SK-N-SH (cell line): ENCODE results near the gene PARD3B. TPM values are rescaled to one million over a fixed set of nuclear protein-coding genes. Genes with fewer than 3 reads are reported as not detected.

Experiments
- CTCF ChIA-PET: fragments of 300-600, 350-600 bp; formaldehyde crosslinking; extraction: SDS; loops from one replicate; lab custom pipeline; 2021; lab: Yijun Ruan, JAX
- POLR2A ChIA-PET: fragments of 350-600 bp; sonication (Branson Sonifier 250); formaldehyde crosslinking; extraction: SDS; loops from one replicate; lab custom pipeline; 2020; ENCODE audit warnings: antibody characterized with exemption, inconsistent platforms; lab: Yijun Ruan, JAX
- DNase-seq: peaks from one replicate; pipeline ENCODE4 v3.0.0; 2012
- H2AFZ ChIP-seq: fragments of 200-600 bp; sonication (generic); 2 replicates; pipeline ENCODE4 v1.8.1; 2016; ENCODE audit warnings: antibody characterized with exemption, mild to moderate bottlenecking, low read depth
- H3F3A ChIP-seq: fragments of 200-600 bp; sonication (generic); replicated peaks from 2 replicates; pipeline ENCODE3; 2016; ENCODE audit warnings: antibody characterized with exemption, mild to moderate bottlenecking; ENCODE audit not compliant: insufficient read depth
- H3K27ac ChIP-seq, 2 experiments: fragments of 200-500 bp in 1 of 2; fragments of 200-600 bp in 1 of 2; sonication (Bioruptor generic) in 1 of 2; sonication (generic), shearing (Covaris generic) in 1 of 2; 2 replicates each; pipeline versions ENCODE4 v1.5.1 to v1.6.1; 2014 to 2016; ENCODE audit warnings: low read depth in 2 of 2, inconsistent platforms in 1 of 2, low read length in 1 of 2, mild to moderate bottlenecking in 1 of 2, mixed read lengths in 1 of 2
- H3K27me3 ChIP-seq: fragments of 200-600 bp; sonication (generic), shearing (Covaris generic); 2 replicates; pipeline ENCODE4 v1.6.1; 2016; ENCODE audit warnings: mixed run types; ENCODE audit not compliant: insufficient read depth
- H3K36me3 ChIP-seq, 2 experiments: fragments of 200-500 bp in 1 of 2; fragments of 200-600 bp in 1 of 2; sonication (Bioruptor generic) in 1 of 2; sonication (generic) in 1 of 2; replicated peaks in 1 of 2; 2 replicates each; pipeline versions ENCODE3 to v1.5.1; 2014 to 2016; ENCODE audit warnings: low read length in 1 of 2, mild to moderate bottlenecking in 1 of 2; ENCODE audit not compliant: insufficient read depth in 2 of 2, control insufficient read depth in 1 of 2
- H3K4me1 ChIP-seq, 2 experiments: fragments of 200-500 bp in 1 of 2; fragments of 200-600 bp in 1 of 2; sonication (Bioruptor generic) in 1 of 2; sonication (generic), shearing (Covaris generic) in 1 of 2; 2 replicates each; pipeline versions ENCODE4 v1.5.1 to v1.6.1; 2014 to 2016; ENCODE audit warnings: low read depth in 1 of 2, low read length in 1 of 2, mixed run types in 1 of 2; ENCODE audit not compliant: insufficient read depth in 2 of 2, control insufficient read depth in 1 of 2
- H3K4me2 ChIP-seq: fragments of 200-600 bp; sonication (generic), shearing (Covaris generic); 2 replicates; pipeline ENCODE4 v1.6.1; 2017; ENCODE audit warnings: mixed run types
- H3K4me3 ChIP-seq, 2 experiments: fragments of 200-500 bp in 1 of 2; fragments of 200-600 bp in 1 of 2; sonication (Bioruptor generic) in 1 of 2; sonication (generic), shearing (Covaris generic) in 1 of 2; 2 replicates each; pipeline versions ENCODE4 v1.5.1 to v1.8.1; 2014 to 2016; ENCODE audit warnings: low read depth in 2 of 2, inconsistent platforms in 1 of 2, low read length in 1 of 2, mild to moderate bottlenecking in 1 of 2, mixed read lengths in 1 of 2, moderate library complexity in 1 of 2
- H3K79me2 ChIP-seq: fragments of 200-600 bp; sonication (generic); 2 replicates; pipeline ENCODE4 v1.8.1; 2017; ENCODE audit warnings: mild to moderate bottlenecking; ENCODE audit not compliant: insufficient read depth
- H3K9ac ChIP-seq: fragments of 200-600 bp; sonication (generic); 2 replicates; pipeline ENCODE4 v1.6.1; 2017; ENCODE audit warnings: mixed run types
- H3K9me2 ChIP-seq: fragments of 200-600 bp; sonication (generic); 2 replicates; pipeline ENCODE4 v1.6.1; 2017; ENCODE audit warnings: mixed run types
- H3K9me3 ChIP-seq: fragments of 200-600 bp; sonication (generic); 2 replicates; pipeline ENCODE4 v1.6.1; 2017; ENCODE audit warnings: mixed run types, mild to moderate bottlenecking, moderate library complexity
- H4K20me1 ChIP-seq: fragments of 200-600 bp; sonication (generic); 2 replicates; pipeline ENCODE4 v1.6.1; 2017; ENCODE audit warnings: mild to moderate bottlenecking, mixed run types; ENCODE audit not compliant: insufficient read depth
- CTCF ChIP-seq: fragments of 200-600 bp; sonication (generic); IDR thresholded peaks from 2 replicates; pipeline ENCODE4 v1.6.1; 2017; ENCODE audit warnings: antibody characterized with exemption, mild to moderate bottlenecking, moderate library complexity
- ELF1 ChIP-seq: IDR thresholded peaks from 2 replicates; pipeline ENCODE4 v1.4.0; 2012
- EP300 ChIP-seq, 2 experiments: IDR thresholded peaks; 2 replicates each; pipeline versions ENCODE4 v1.4.0 to v1.6.1; 2012; ENCODE audit warnings: borderline replicate concordance in 1 of 2, low read depth in 1 of 2, low read length in 1 of 2
- EZH2phosphoT487 ChIP-seq: fragments of 200-600 bp; sonication (generic); IDR thresholded peaks from 2 replicates; pipeline ENCODE4 v1.6.1; 2017; ENCODE audit warnings: low read depth, mixed run types, mild to moderate bottlenecking, antibody characterized with exemption, moderate library complexity, borderline replicate concordance
- FOSL2 ChIP-seq: IDR thresholded peaks from 2 replicates; pipeline ENCODE4 v1.4.0; 2012; ENCODE audit warnings: low read depth, mild to moderate bottlenecking, moderate library complexity, borderline replicate concordance
- GABPA ChIP-seq: IDR thresholded peaks from 2 replicates; pipeline ENCODE4 v1.4.0; 2012; ENCODE audit warnings: low read depth, mild to moderate bottlenecking
- GATA2 ChIP-seq: sonication (generic); formaldehyde crosslinking; IDR thresholded peaks from 2 replicates; pipeline ENCODE4 v1.5.0; 2020; ENCODE audit warnings: mild to moderate bottlenecking, missing genetic modification reagents
- MAX ChIP-seq: IDR thresholded peaks from 2 replicates; pipeline ENCODE4 v1.4.0; 2012; ENCODE audit warnings: low read depth
- MXI1 ChIP-seq: IDR thresholded peaks from 2 replicates; pipeline ENCODE4 v1.6.1; 2012; ENCODE audit warnings: mild to moderate bottlenecking, low read depth, low read length, improper control_type of control experiment
- NFIC ChIP-seq: IDR thresholded peaks from 2 replicates; pipeline ENCODE4 v1.4.0; 2012; ENCODE audit warnings: borderline replicate concordance
- NRF1 ChIP-seq: IDR thresholded peaks from 2 replicates; pipeline ENCODE4 v1.6.1; 2012; ENCODE audit warnings: low read depth, mild to moderate bottlenecking, low read length
- POLR2AphosphoS5 ChIP-seq: IDR thresholded peaks from 2 replicates; pipeline ENCODE4 v1.6.1; 2012; ENCODE audit warnings: low read depth, low read length
- RAD21 ChIP-seq: IDR thresholded peaks from 2 replicates; pipeline ENCODE4 v1.6.1; 2012; ENCODE audit warnings: mild to moderate bottlenecking, low read length
- RCOR1 ChIP-seq: fragments of 150-350 bp; IDR thresholded peaks from 2 replicates; pipeline ENCODE4 v1.6.1; 2017; ENCODE audit warnings: antibody characterized with exemption, low read length
- RFX5 ChIP-seq: IDR thresholded peaks from 2 replicates; pipeline ENCODE4 v1.6.1; 2012; ENCODE audit warnings: mild to moderate bottlenecking, improper control_type of control experiment, low read length
- RXRA ChIP-seq: IDR thresholded peaks from 2 replicates; pipeline ENCODE4 v1.4.0; 2012; ENCODE audit warnings: low read depth, mild to moderate bottlenecking, borderline replicate concordance
- SMC3 ChIP-seq: IDR thresholded peaks from 2 replicates; pipeline ENCODE4 v1.6.1; 2012; ENCODE audit warnings: low read depth, low read length, improper control_type of control experiment
- TCF12 ChIP-seq: IDR thresholded peaks from 2 replicates; pipeline ENCODE4 v1.4.0; 2012
- TEAD4 ChIP-seq: IDR thresholded peaks from 2 replicates; pipeline ENCODE4 v1.4.0; 2012; ENCODE audit warnings: mild to moderate bottlenecking, borderline replicate concordance; ENCODE audit not compliant: insufficient read depth
- WGBS: methylation state at CpG from one replicate; pipeline ENCODE4 v1.1.6; 2017; ENCODE audit warnings: low lambda C conversion rate; 5-methylcytosine and 5-hydroxymethylcytosine counted together
- polyA plus RNA-seq, 3 experiments: library from polyadenylated mRNA; depleted of rRNA; stranded (reverse); fragments of >200 nt; gene quantifications; 2 replicates each; pipeline ENCODE4 v1.2.3, GENCODE V29; 2012
- TF ChIP-seq, protein P1 (sequence below): IDR thresholded peaks from 2 replicates; pipeline ENCODE4 v1.4.0; 2012; ENCODE audit warnings: low read depth, borderline replicate concordance
- TF ChIP-seq, protein P2 (sequence below): fragments of 150-350 bp; IDR thresholded peaks from 2 replicates; pipeline ENCODE4 v1.6.1; 2016; ENCODE audit warnings: mild to moderate bottlenecking, low read depth, low read length

Gene PARD3B
- polyA plus RNA-seq, 1 of the 3 experiments (the other 2 are of a cell fraction) = 0.87 TPM

DNA sequence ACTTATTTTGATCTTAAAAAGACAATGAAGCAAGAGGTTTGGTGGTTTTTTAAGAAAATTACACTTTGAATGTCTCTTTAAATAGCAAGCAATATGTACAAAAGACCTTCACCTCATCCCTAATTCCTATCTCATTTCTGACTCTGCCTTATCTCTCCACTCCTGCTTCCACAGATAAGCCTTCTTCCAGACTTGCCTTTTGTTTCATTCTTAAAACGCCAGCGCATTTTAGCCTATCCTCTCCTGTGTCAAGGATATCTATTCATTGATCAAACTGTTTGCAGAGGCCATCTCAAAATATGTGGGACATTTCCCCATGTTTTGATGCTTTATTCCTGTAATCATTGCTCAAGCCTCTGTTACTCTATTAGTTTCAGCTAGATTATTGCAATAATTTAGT, 562.5 kb downstream of the PARD3B start (continued):
- TF ChIP-seq GABPA (no peak), GATA2 (no peak), EP300 (IDR thresholded peaks at IDR 0.05; ENCODE audit: borderline replicate concordance in 1 of 2, low read depth in 1 of 2, low read length in 1 of 2) (no peak), EZH2phosphoT487 (no peak), RAD21 (no peak)
- TF ChIP-seq, all 33 proteins: peak for 0

- DNase-seq = peak; percentile 37
- H3K4me3 ChIP-seq = no peak overlapping the region
- 34% methylated on average over 2 of the region's 2 CpGs for WGBS
- no peak overlapping the region for H3K4me2 ChIP-seq
- POLR2A ChIA-PET = no interaction called here
- no peaks in the 10 kb centered on the region for H3K9me2 ChIP-seq
- H3K9ac ChIP-seq = no peak overlapping the region
- H2AFZ ChIP-seq = no peak overlapping the region
- H3K9me3 ChIP-seq = peaks cover 6% of the 10 kb centered on the region; the same call in 1 of the 2 replicates
- H3F3A ChIP-seq = no peaks in the 10 kb centered on the region
- H3K79me2 ChIP-seq = no peaks in the 10 kb centered on the region
- no peaks in the 10 kb centered on the region for H4K20me1 ChIP-seq
- H3K36me3 ChIP-seq = no peaks in the 10 kb centered on the region
- no peaks in the 10 kb centered on the region for H3K27me3 ChIP-seq
- no peaks in the 10 kb centered on the region; a peak in 2 of 4 replicates for H3K4me1 ChIP-seq
- H3K27ac ChIP-seq = no peak overlapping the region; a peak in 1 of 4 replicates
- TF ChIP-seq MXI1 (no peak; the same call in 1 of the 2 replicates), RCOR1 (no peak), RAD21 (no peak), MAX (no peak), SMC3 (no peak), ELF1 (no peak)
- TF ChIP-seq, protein P1, sequence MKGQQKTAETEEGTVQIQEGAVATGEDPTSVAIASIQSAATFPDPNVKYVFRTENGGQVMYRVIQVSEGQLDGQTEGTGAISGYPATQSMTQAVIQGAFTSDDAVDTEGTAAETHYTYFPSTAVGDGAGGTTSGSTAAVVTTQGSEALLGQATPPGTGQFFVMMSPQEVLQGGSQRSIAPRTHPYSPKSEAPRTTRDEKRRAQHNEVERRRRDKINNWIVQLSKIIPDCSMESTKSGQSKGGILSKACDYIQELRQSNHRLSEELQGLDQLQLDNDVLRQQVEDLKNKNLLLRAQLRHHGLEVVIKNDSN = no peak
- CTCF ChIA-PET = interaction anchor here (1.6 kb wide), 1 partner anchor 19 kb away, joined by 4 read pairs; no protein-coding TSS in a partner anchor
Observed at GRCh38 chr2:205115511-205115910, 570.2 kb downstream of the PARD3B start.

DNA sequence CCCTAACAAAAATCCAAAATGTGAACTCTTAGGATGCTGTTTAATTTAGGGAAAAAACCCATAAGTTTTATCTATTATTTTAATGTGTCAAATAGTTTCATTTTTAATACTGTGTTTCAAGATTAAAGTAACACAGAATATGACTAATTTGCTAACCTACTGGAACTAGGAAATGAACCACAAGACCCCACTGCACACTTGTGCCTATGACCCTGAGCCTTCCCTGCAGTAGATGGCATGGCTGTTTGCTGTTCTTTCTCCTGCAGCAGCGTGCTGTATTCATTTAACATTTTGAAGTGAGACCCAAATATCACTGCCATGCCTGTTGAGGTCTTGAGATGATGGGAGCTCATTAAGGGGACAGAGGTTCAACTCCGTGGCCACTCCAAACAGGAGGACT, 571.9 kb downstream of the PARD3B start:
- no peak for DNase-seq
- no peaks in the 10 kb centered on the region for H3K36me3 ChIP-seq
- H3K27me3 ChIP-seq = no peaks in the 10 kb centered on the region
- no peak overlapping the region for H3K4me3 ChIP-seq
- ChIA-PET CTCF (interaction anchor here (0.6 kb wide), 1 partner anchor 743 kb away, joined by 3 read pairs; no protein-coding TSS in a partner anchor), POLR2A (no interaction called here)
- H3K9ac ChIP-seq = no peak overlapping the region
- H2AFZ ChIP-seq = no peak overlapping the region
- no peak overlapping the region for H3K27ac ChIP-seq
- H3K9me2 ChIP-seq = no peaks in the 10 kb centered on the region
- H3K79me2 ChIP-seq = no peaks in the 10 kb centered on the region
- H3K4me1 ChIP-seq = no peaks in the 10 kb centered on the region; a peak in 2 of 4 replicates
- 71% methylated on average over 2 of the region's 2 CpGs for WGBS
- H4K20me1 ChIP-seq = no peaks in the 10 kb centered on the region
- no peaks in the 10 kb centered on the region; the same call in 1 of the 2 replicates for H3K9me3 ChIP-seq
- no peaks in the 10 kb centered on the region for H3F3A ChIP-seq
- H3K4me2 ChIP-seq = no peak overlapping the region
- no peak for TF ChIP-seq RXRA
- TF ChIP-seq MAX = no peak
- no peak for TF ChIP-seq NRF1
- no peak for TF ChIP-seq TEAD4
- TF ChIP-seq TCF12 = no peak
- TF ChIP-seq ELF1 = no peak
- TF ChIP-seq, protein P1 = no peak
- TF ChIP-seq NFIC = no peak
- no peak for TF ChIP-seq RAD21
- no peak for TF ChIP-seq CTCF
- TF ChIP-seq POLR2AphosphoS5 = no peak
- no peak for TF ChIP-seq FOSL2
- no peak for TF ChIP-seq GATA2
- TF ChIP-seq RFX5 = no peak
- TF ChIP-seq, protein P2, sequence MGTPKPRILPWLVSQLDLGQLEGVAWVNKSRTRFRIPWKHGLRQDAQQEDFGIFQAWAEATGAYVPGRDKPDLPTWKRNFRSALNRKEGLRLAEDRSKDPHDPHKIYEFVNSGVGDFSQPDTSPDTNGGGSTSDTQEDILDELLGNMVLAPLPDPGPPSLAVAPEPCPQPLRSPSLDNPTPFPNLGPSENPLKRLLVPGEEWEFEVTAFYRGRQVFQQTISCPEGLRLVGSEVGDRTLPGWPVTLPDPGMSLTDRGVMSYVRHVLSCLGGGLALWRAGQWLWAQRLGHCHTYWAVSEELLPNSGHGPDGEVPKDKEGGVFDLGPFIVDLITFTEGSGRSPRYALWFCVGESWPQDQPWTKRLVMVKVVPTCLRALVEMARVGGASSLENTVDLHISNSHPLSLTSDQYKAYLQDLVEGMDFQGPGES = no peak
